GM18526 (cell line): ENCODE measurements around the gene KCNC3.

Experiments
- POLR2A ChIP-seq: IDR thresholded peaks from 3 replicates; pipeline ENCODE4 v1.6.1; 2011; ENCODE audit not compliant: insufficient read length; ENCODE audit errors: extremely low read depth

The KCNC3 gene

GRCh38 chr19:50280074-50280473 is 49.1 kb downstream of the KCNC3 start:
- TF ChIP-seq POLR2A = no peak

GRCh38 chr19:50277966-50278580 is 51.1 kb downstream of the KCNC3 start:
- no peak for TF ChIP-seq POLR2A

- no peak for TF ChIP-seq POLR2A
Observed at GRCh38 chr19:50276370-50277063, 52.7 kb downstream of the KCNC3 start.

GRCh38 chr19:50275577-50276368 is 53.4 kb downstream of the KCNC3 start:
- no peak for TF ChIP-seq POLR2A

GRCh38 chr19:50273821-50274220 is 55.4 kb downstream of the KCNC3 start:
- no peak for TF ChIP-seq POLR2A

- no peak for TF ChIP-seq POLR2A
Observed at GRCh38 chr19:50272263-50272897, 56.8 kb downstream of the KCNC3 start.

GRCh38 chr19:50269653-50270052 is 59.5 kb downstream of the KCNC3 start:
- TF ChIP-seq POLR2A = no peak

- TF ChIP-seq POLR2A = no peak
Observed at GRCh38 chr19:50268501-50268900, 60.7 kb downstream of the KCNC3 start.

GRCh38 chr19:50268041-50268440 is 61.1 kb downstream of the KCNC3 start:
- no peak for TF ChIP-seq POLR2A

- no peak for TF ChIP-seq POLR2A
Observed at GRCh38 chr19:50266896-50267295, 62.3 kb downstream of the KCNC3 start.

GRCh38 chr19:50266041-50266440 is 63.1 kb downstream of the KCNC3 start:
- no peak for TF ChIP-seq POLR2A

GRCh38 chr19:50264483-50265186 is 64.5 kb downstream of the KCNC3 start:
- no peak for TF ChIP-seq POLR2A

- no peak for TF ChIP-seq POLR2A
Observed at GRCh38 chr19:50263176-50263575, 66.0 kb downstream of the KCNC3 start.
